H1 (cell line): ENCODE measurements around the gene ARFRP1. TPM values are rescaled to one million over a fixed set of nuclear protein-coding genes. Genes with fewer than 3 reads are reported as not detected.

ENCODE experiments used
- CTCF ChIA-PET: fragments of 300-600 bp; sonication (Branson Sonifier 250); formaldehyde crosslinking; loops from one replicate; lab custom pipeline; 2021; ENCODE audit not compliant: partially characterized antibody; lab: Charles Lee
- POLR2A ChIA-PET: fragments of 300-600 bp; sonication (Branson Sonifier 250); formaldehyde crosslinking; loops from one replicate; lab custom pipeline; 2021; ENCODE audit warnings: inconsistent platforms; ENCODE audit not compliant: partially characterized antibody; lab: Charles Lee
- DNase-seq, 2 experiments: peaks; one replicate each; pipeline versions ENCODE4 v3.0.0 to v3.0.0-alpha.2; 2010 to 2022; ENCODE audit warnings: low spot score in 2 of 2, low read depth in 1 of 2, mixed read lengths in 1 of 2
- FAIRE-seq: peaks from 2 replicates; lab custom pipeline; 2011; peaks lifted over from hg19 to GRCh38; lab: Jason Lieb, UNC
- H2AFZ ChIP-seq: 2 replicates; pipeline ENCODE4 v1.8.1; 2012; ENCODE audit warnings: low read length, inconsistent platforms
- H2AK5ac ChIP-seq: 2 replicates; pipeline ENCODE4 v1.6.1; 2013; ENCODE audit warnings: low read depth, low read length
- H2BK120ac ChIP-seq: replicated peaks from 2 replicates; pipeline ENCODE3; 2013; ENCODE audit warnings: low read depth, low read length, inconsistent platforms
- H2BK12ac ChIP-seq: 2 replicates; pipeline ENCODE4 v1.6.1; 2013; ENCODE audit warnings: low read depth, low read length
- H2BK15ac ChIP-seq: 2 replicates; pipeline ENCODE4 v1.6.1; 2013; ENCODE audit warnings: low read length
- H2BK20ac ChIP-seq: 2 replicates; pipeline ENCODE4 v1.6.1; 2013; ENCODE audit warnings: low read length
- H2BK5ac ChIP-seq: 2 replicates; pipeline ENCODE4 v1.6.1; 2013; ENCODE audit warnings: low read depth, low read length
- H3K14ac ChIP-seq: 2 replicates; pipeline ENCODE4 v1.6.1; 2013; ENCODE audit warnings: inconsistent platforms; ENCODE audit not compliant: insufficient read length
- H3K18ac ChIP-seq: 2 replicates; pipeline ENCODE4 v1.6.1; 2013; ENCODE audit warnings: low read length; ENCODE audit errors: extremely low read depth
- H3K23ac ChIP-seq: 2 replicates; pipeline ENCODE4 v1.6.1; 2013; ENCODE audit warnings: inconsistent platforms; ENCODE audit not compliant: insufficient read length
- H3K23me2 ChIP-seq: 2 replicates; pipeline ENCODE4 v1.6.1; 2013; ENCODE audit warnings: low read depth, low read length
- H3K27ac ChIP-seq: 2 replicates; pipeline ENCODE4 v1.6.1; 2011; ENCODE audit warnings: low read depth, low read length, inconsistent platforms
- H3K27me3 ChIP-seq, 4 experiments: replicated peaks in 1 of 4; 1 replicate in 1 of 4; 2 replicates in 3 of 4; pipeline versions ENCODE4 v1.6.1 to v1.8.1; 2011 to 2013; ENCODE audit warnings: low read length in 3 of 4, mild to moderate bottlenecking in 3 of 4, inconsistent platforms in 2 of 4, mixed read lengths in 2 of 4, moderate library complexity in 1 of 4; ENCODE audit not compliant: control insufficient read depth in 3 of 4, insufficient read depth in 3 of 4; ENCODE audit errors: extremely low read depth in 1 of 4
- H3K36me3 ChIP-seq, 4 experiments: 2 replicates each; pipeline versions ENCODE4 v1.6.1 to v1.8.1; 2011 to 2013; ENCODE audit warnings: mild to moderate bottlenecking in 4 of 4, low read length in 3 of 4, moderate library complexity in 2 of 4, control low read depth in 1 of 4, inconsistent platforms in 1 of 4; ENCODE audit not compliant: insufficient read depth in 4 of 4, control insufficient read depth in 2 of 4
- H3K4ac ChIP-seq: replicated peaks from 2 replicates; pipeline ENCODE3; 2013; ENCODE audit warnings: low read length, low read depth, mixed read lengths, inconsistent platforms; ENCODE audit not compliant: insufficient read length
- H3K4me1 ChIP-seq, 4 experiments: replicated peaks in 1 of 4; 1 replicate in 1 of 4; 2 replicates in 3 of 4; pipeline versions ENCODE4 v1.6.1 to v1.8.1; 2011 to 2013; ENCODE audit warnings: low read length in 3 of 4, inconsistent platforms in 2 of 4, mixed read lengths in 1 of 4; ENCODE audit not compliant: insufficient read depth in 4 of 4, control insufficient read depth in 3 of 4
- H3K4me2 ChIP-seq, 2 experiments: 2 replicates each; pipeline versions ENCODE4 v1.6.1 to v1.8.1; 2011 to 2013; ENCODE audit warnings: low read depth in 2 of 2, low read length in 2 of 2, control low read depth in 1 of 2, inconsistent platforms in 1 of 2, mild to moderate bottlenecking in 1 of 2; ENCODE audit not compliant: insufficient read depth in 1 of 2
- H3K4me3 ChIP-seq, 4 experiments: fragments of 200-600, 300-600 bp in 1 of 4; sonication (generic), shearing (Covaris generic), sonication (Bioruptor Twin) in 1 of 4; 2 replicates each; pipeline versions ENCODE4 v1.5.1 to v1.8.1; 2011 to 2016; ENCODE audit warnings: low read length in 4 of 4, low read depth in 3 of 4, control low read depth in 2 of 4, inconsistent platforms in 2 of 4, mild to moderate bottlenecking in 2 of 4, mixed read lengths in 1 of 4, moderate library complexity in 1 of 4; ENCODE audit not compliant: insufficient read depth in 2 of 4; ENCODE audit errors: extremely low read depth in 1 of 4
- H3K56ac ChIP-seq: replicated peaks from 2 replicates; pipeline ENCODE3; 2013; ENCODE audit warnings: low read depth, mild to moderate bottlenecking, mixed read lengths, low read length, inconsistent platforms; ENCODE audit not compliant: insufficient read length
- H3K79me1 ChIP-seq: 2 replicates; pipeline ENCODE4 v1.6.1; 2013; ENCODE audit warnings: low read depth, low read length, control low read depth
- H3K79me2 ChIP-seq, 2 experiments: 2 replicates each; pipeline versions ENCODE4 v1.6.1 to v1.8.1; 2012 to 2013; ENCODE audit warnings: low read length in 2 of 2, mild to moderate bottlenecking in 2 of 2, inconsistent platforms in 1 of 2; ENCODE audit not compliant: insufficient read depth in 2 of 2, control insufficient read depth in 1 of 2
- H3K9ac ChIP-seq, 4 experiments: replicated peaks in 1 of 4; 1 replicate in 1 of 4; 2 replicates in 3 of 4; pipeline versions ENCODE4 v1.6.1 to v1.8.1; 2011 to 2013; ENCODE audit warnings: low read depth in 3 of 4, low read length in 3 of 4, control low read depth in 2 of 4, mild to moderate bottlenecking in 2 of 4, moderate library complexity in 2 of 4, inconsistent platforms in 1 of 4; ENCODE audit errors: extremely low read depth in 1 of 4
- H3K9me3 ChIP-seq, 2 experiments: 2 replicates each; pipeline versions ENCODE4 v1.6.1 to v1.8.1; 2012 to 2013; ENCODE audit warnings: mild to moderate bottlenecking in 2 of 2, moderate library complexity in 2 of 2, control low read depth in 1 of 2, inconsistent platforms in 1 of 2, low read depth in 1 of 2, low read length in 1 of 2, mixed read lengths in 1 of 2; ENCODE audit not compliant: insufficient read depth in 2 of 2
- H4K20me1 ChIP-seq, 2 experiments: replicated peaks in 1 of 2; 2 replicates each; pipeline versions ENCODE3 to v1.8.1; 2011 to 2013; ENCODE audit warnings: inconsistent platforms in 2 of 2, low read length in 2 of 2, mild to moderate bottlenecking in 1 of 2; ENCODE audit not compliant: insufficient read depth in 2 of 2, control insufficient read depth in 1 of 2
- H4K5ac ChIP-seq: 2 replicates; pipeline ENCODE4 v1.6.1; 2013; ENCODE audit warnings: low read length, low read depth, mixed read lengths, inconsistent platforms; ENCODE audit not compliant: insufficient read length
- H4K8ac ChIP-seq: 2 replicates; pipeline ENCODE4 v1.8.0; 2013; ENCODE audit warnings: mild to moderate bottlenecking, moderate library complexity, low read length, inconsistent platforms; ENCODE audit not compliant: insufficient read depth; ENCODE audit errors: extremely low read depth
- H4K91ac ChIP-seq: replicated peaks from 2 replicates; pipeline ENCODE3; 2013; ENCODE audit warnings: low read length, mixed read lengths, inconsistent platforms; ENCODE audit not compliant: insufficient read length
- WGBS, 2 experiments: shearing (Covaris generic) in 1 of 2; methylation state at CpG; one replicate each; pipeline versions ENCODE4 v1.1.6 to v1.1.7; 2013 to 2015; ENCODE audit warnings: low lambda C conversion rate in 2 of 2, mixed read lengths in 2 of 2, inconsistent platforms in 1 of 2, low coverage in 1 of 2, missing lambda C conversion rate in 1 of 2; ENCODE audit not compliant: insufficient replicate concordance in 2 of 2, insufficient coverage in 1 of 2, insufficient read length in 1 of 2; ENCODE audit errors: extremely low coverage in 1 of 2, missing lambda C conversion rate in 1 of 2; 5-methylcytosine and 5-hydroxymethylcytosine counted together
- polyA plus RNA-seq, 7 experiments: library from polyadenylated mRNA; depleted of rRNA in 3 of 7; stranded (reverse) in 5 of 7; unstranded in 2 of 7; fragments of >200 nt in 5 of 7; fragments of 200-250 nt in 2 of 7; gene quantifications; 1 replicate in 5 of 7; 2 replicates in 1 of 7; 4 replicates in 1 of 7; pipeline versions ENCODE4 v1.2.1 to v1.2.3, GENCODE V29; 2011 to 2013; ENCODE audit warnings: missing spikeins in 2 of 7, mixed read lengths in 2 of 7
- total RNA-seq: library from RNA; stranded (reverse); fragmentation: NEBNext Ultra II Directional; extraction: Animal tissue kit (Norgen Biotek cat#: 25700); gene quantifications from 2 replicates; pipeline ENCODE4 v1.2.1, GENCODE V29; 2021

Gene ARFRP1
- total and polyA plus RNA-seq, 2 of the 8 experiments (the other 6 are each of a cell fraction or from before 2014, with no cell fraction given): 12.9 to 22.9 TPM

GRCh38 chr20:63740627-63741353 is 33.0 kb upstream of the ARFRP1 start:
- Histone ChIP-seq H2BK20ac (no peak overlapping the region), H3K4me2 (peak overlapping the region; percentile 70 to 75), H3K79me1 (no peaks in the 10 kb centered on the region), H3K23me2 (peaks cover 13% of the 10 kb centered on the region; the same call in 1 of the 2 replicates), H4K91ac (peak overlapping the region; percentile 54), H2BK12ac (no peak overlapping the region), H3K4ac (peak overlapping the region; percentile 11), H2BK15ac (peak overlapping the region; percentile 46; the same call in 1 of the 2 replicates), H3K56ac (peak overlapping the region; percentile 14), H4K5ac (no peak overlapping the region), H3K23ac (no peak overlapping the region), H3K18ac (peak overlapping the region; percentile 60), H2BK5ac (peak overlapping the region; percentile 78), H4K8ac (peak overlapping the region; percentile 93; the same call in 1 of the 2 replicates), H3K79me2 (no peaks in the 10 kb centered on the region), H3K27me3 (peaks cover 0 to 12% (median 8%) of the 10 kb centered on the region in 4 experiments; a peak in 4 of 7 replicates), H4K20me1 (peaks cover 0 to 14% of the 10 kb centered on the region in 2 experiments), H3K27ac (no peak overlapping the region), H3K4me1 (peaks cover 0 to 20% (median 11%) of the 10 kb centered on the region in 4 experiments; a peak in 6 of 7 replicates), H3K9me3 (no peaks in the 10 kb centered on the region), H2AK5ac (no peak overlapping the region), H3K36me3 (peaks cover 0 to 11% (median 5%) of the 10 kb centered on the region in 4 experiments; a peak in 2 of 8 replicates), H3K9ac (peak overlapping the region; percentile 49 to 78 (median 52); a peak in 6 of 7 replicates), H2BK120ac (no peak overlapping the region), H3K4me3 (peak overlapping the region; percentile 49 to 83 (median 60)), H3K14ac (no peak overlapping the region), H2AFZ (no peak overlapping the region)
- CTCF ChIA-PET: interaction anchor here (0.8 to 2.2 kb wide), 9 partner anchors 15 to 233 kb away, joined by 3 to 18 read pairs (median 5); partner anchors contain the start of gene TPD52L2
- 8% methylated on average over 25 of the region's 29 CpGs; no CpG with 5 or more reads in 1 of the 2 experiments for WGBS, 2 experiments
- POLR2A ChIA-PET: interaction anchor here (0.8 to 2.6 kb wide), 11 partner anchors 10 to 218 kb away, joined by 3 to 23 read pairs (median 4); partner anchors contain the start of genes ARFRP1, RTEL1, TPD52L2 and ZGPAT
- DNase-seq: peak in 1 of 2 experiments; percentile 86
- FAIRE-seq: no peak
